ENCODE measurements around the gene TMPRSS3.

- TF ChIP-seq POLR2A (IDR thresholded peaks at IDR 0.05), result no peak
- TF ChIP-seq, protein P1, sequence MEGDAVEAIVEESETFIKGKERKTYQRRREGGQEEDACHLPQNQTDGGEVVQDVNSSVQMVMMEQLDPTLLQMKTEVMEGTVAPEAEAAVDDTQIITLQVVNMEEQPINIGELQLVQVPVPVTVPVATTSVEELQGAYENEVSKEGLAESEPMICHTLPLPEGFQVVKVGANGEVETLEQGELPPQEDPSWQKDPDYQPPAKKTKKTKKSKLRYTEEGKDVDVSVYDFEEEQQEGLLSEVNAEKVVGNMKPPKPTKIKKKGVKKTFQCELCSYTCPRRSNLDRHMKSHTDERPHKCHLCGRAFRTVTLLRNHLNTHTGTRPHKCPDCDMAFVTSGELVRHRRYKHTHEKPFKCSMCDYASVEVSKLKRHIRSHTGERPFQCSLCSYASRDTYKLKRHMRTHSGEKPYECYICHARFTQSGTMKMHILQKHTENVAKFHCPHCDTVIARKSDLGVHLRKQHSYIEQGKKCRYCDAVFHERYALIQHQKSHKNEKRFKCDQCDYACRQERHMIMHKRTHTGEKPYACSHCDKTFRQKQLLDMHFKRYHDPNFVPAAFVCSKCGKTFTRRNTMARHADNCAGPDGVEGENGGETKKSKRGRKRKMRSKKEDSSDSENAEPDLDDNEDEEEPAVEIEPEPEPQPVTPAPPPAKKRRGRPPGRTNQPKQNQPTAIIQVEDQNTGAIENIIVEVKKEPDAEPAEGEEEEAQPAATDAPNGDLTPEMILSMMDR (IDR thresholded peaks at IDR 0.05), result no peak
Observed at GRCh38 chr21:42383331-42383730, 12.5 kb downstream of the TMPRSS3 start.
